T47D (cell line): Measurements from ENCODE around the gene ABCG8.

Experiments used
- DNase-seq, 2 experiments: peaks; one replicate each; pipeline versions ENCODE4 v3.0.0 to v3.0.0-alpha.2; 2011 to 2012; ENCODE audit warnings: low read depth in 1 of 2, low spot score in 1 of 2
- JUND ChIP-seq: IDR thresholded peaks from 2 replicates; pipeline ENCODE4 v1.6.1; 2012; ENCODE audit warnings: low read depth
- in situ Hi-C: cut with HindIII; loops from 2 replicates; pipeline ENCODE4 v1.10.0; 2016; ENCODE audit warnings: low sequenced_read_pairs, low pct_unique_long_range_greater_than_20kb

ABCG8 gene

DNA sequence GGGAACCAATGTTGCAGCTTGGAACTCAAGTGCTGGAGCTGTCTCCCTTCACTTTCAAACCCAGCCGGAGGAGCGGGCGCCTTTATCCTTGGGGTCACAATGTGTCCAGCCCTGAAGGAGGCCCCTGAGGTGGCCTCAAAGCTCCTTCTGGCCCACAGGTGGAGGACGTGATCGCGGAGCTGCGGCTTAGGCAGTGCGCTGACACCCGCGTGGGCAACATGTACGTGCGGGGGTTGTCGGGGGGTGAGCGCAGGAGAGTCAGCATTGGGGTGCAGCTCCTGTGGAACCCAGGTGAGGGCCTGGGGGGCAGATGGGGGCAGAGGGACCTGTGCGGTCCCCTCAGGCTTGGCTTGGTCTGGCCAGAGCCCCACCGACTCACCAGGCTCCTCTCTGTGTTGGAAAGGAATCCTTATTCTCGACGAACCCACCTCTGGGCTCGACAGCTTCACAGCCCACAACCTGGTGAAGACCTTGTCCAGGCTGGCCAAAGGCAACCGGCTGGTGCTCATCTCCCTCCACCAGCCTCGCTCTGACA lies 13.5 kb downstream of the ABCG8 start:
- no peak for DNase-seq
- in situ Hi-C loops: no loop called here
- TF ChIP-seq JUND: no peak

GRCh38 chr2:43853141-43854081 lies 14.6 kb downstream of the ABCG8 start:
- TF ChIP-seq JUND: no peak
- in situ Hi-C loops: no loop called here
- no peak for DNase-seq

DNA sequence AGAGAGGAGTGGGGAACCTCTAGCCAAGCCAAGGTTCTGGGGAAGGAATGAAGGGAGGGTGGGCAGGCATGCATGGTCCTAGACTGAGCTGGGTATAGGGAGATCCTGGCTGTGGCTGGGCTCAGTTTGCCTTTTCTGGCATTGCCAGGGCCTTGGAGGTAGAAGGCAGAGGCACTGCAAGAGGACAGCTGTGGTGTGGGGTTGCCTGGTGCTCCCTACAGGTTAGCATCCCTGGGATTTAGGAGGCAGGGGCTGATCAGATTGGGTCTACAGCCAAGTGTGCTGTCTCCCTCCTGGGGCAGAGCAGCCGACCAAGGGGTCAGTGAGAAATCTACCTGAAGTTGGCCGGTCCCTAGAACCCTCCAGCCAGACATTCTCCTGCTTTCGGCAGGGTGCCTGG lies 15.9 kb downstream of the ABCG8 start:
- in situ Hi-C loops: no loop called here

DNA sequence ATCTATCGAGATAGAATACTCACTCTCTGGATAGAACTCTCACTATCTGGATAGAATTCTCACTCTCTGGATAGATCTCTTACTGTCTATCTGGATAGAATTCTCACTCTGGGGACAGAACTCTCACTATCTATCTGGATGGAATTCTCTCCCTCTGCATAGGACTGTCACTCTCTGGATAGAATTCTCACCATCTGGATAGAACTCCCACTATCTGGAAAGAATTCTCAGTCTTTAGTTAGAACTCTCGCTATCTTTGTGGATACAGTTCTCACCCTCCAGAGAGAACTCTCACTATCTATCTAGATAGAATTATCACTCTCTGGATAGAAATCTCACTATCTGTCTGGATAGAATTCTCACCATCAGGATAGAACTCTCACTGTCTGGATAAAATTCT lies 16.5 kb downstream of the ABCG8 start:
- no peak for DNase-seq
- in situ Hi-C loops: no loop called here
- TF ChIP-seq JUND: no peak

More for the DNA sequence above, 15.9 kb downstream of the ABCG8 start:
- no peak for TF ChIP-seq JUND
- DNase-seq: no peak

- no peak for TF ChIP-seq JUND
- DNase-seq: no peak
- in situ Hi-C loops: no loop called here
Observed at GRCh38 chr2:43872151-43872550, 33.4 kb downstream of the ABCG8 start.

- no peak for TF ChIP-seq JUND
- in situ Hi-C loops: no loop called here
- no peak for DNase-seq
Observed at GRCh38 chr2:43874776-43875451, 36.1 kb downstream of the ABCG8 start.

DNA sequence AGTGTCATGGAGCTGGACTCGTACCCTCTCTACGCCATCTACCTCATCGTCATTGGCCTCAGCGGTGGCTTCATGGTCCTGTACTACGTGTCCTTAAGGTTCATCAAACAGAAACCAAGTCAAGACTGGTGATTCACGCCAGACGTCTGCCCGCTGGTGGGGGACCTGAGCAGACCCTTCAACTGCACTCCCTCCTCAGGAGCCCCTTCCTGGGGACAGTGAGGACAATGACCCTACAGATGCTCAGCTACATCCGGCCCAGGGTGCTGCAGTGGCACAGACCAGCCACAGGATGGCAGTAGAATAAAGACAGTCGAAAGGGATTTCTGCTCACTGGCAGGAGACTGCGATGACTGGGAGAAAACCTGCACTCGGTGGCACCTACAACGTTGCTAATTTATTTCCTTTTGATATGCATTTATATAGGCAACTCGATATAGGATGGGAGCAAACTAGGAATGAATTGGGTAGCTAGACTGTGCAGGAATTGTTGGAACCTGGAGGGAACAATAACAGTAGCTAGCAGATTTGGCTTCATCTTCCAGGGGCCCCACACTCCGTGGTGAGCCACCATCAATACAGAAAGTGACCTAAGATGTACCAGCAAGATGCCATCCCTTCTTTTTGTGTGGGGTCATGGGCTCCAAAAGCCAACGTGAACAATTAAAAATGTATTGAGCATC lies 39.2 kb downstream of the ABCG8 start:
- in situ Hi-C loops: no loop called here
- peak; percentile 62 to 67 for DNase-seq
- no peak for TF ChIP-seq JUND

DNA sequence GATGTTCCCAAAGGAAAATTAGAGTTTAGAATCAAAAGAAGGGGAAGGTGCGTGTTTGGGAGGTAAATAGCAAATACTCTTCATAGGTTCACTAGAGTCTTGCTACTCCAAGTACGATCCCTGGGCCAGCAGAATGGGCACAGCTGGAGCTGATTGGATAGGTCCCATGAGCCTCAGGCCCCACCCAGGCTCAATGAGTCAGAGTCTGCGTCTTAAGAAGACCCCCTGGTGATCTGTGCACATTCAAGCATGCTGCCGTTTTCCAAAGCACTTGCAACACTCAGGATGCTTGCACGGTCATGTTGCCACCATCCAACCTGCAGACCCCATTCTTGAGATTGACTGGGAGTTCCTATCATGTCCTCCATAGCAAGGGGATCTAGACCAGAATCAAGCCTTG lies 40.5 kb downstream of the ABCG8 start:
- in situ Hi-C loops: no loop called here
- no peak for TF ChIP-seq JUND
- DNase-seq: no peak

DNA sequence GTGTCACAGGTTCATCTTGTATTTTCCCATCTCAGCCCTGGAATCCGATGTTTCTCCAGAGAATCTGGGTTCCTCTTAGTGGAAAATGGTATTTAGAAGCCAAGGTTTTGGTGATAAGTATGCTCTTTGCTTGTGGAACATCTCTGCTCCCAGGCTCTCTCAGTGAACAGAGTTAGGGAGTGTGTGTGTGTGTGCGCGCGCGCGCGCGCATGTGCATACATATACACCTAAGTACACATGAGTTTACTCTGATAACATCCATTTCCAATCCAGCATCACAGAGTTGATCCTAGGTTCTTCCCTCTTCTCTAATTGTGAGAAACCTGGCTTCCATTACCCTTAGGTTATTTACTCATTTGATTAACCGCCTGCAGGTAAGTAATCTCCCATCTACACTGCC lies 41.7 kb downstream of the ABCG8 start:
- no peak for TF ChIP-seq JUND
- in situ Hi-C loops: no loop called here
- DNase-seq: peak in 1 of 2 experiments; percentile 26

DNA sequence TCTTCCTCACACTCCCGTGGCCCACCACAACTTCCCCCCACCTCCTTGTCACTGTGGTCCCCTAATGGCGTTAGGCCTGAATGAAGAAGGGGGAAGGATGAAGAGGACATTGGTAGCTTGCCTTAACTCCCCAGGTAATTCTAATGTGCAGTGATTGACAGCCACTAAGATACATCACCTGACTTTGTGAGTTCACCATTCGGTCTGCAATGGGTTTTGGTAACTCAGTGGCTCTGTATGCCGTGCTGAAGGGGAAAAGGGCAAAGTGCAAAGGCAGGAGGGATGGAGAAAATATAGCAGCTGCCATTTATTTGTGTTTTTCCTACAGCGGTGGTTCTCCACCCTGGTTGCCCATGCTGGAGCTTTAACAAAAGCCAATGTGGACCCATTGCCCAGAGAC lies 42.2 kb downstream of the ABCG8 start:
- DNase-seq: no peak
- in situ Hi-C loops: no loop called here
- no peak for TF ChIP-seq JUND

DNA sequence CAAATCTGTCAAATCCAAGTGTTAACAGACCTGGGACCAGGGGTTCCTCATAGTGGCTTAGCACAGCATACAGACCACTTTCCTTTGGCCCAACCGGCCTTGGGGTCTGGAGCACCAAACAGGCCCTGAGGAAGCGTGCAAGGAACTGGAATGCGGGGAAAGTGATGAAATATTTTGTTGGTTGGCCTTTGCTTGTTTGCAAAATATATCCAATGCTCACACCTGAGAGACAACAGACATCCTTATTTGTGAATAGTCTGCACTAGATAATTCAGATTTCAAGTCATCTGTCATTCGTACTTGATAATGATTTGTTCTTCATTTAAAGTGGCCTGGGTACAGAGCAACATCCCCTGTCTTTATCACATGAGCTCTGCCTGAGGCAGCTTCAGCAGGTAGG lies 43.5 kb downstream of the ABCG8 start:
- in situ Hi-C loops: no loop called here
- DNase-seq: peak in 1 of 2 experiments; percentile 38
- no peak for TF ChIP-seq JUND

GRCh38 chr2:43884689-43885088 lies 45.9 kb downstream of the ABCG8 start:
- peak; percentile 29; the same call in 1 of the 2 replicates for TF ChIP-seq JUND
- peak in 1 of 2 experiments; percentile 67 for DNase-seq
- in situ Hi-C loops: no loop called here

- in situ Hi-C loops: no loop called here
- TF ChIP-seq JUND: no peak
- DNase-seq: no peak
Observed at GRCh38 chr2:43885132-43885632, 46.4 kb downstream of the ABCG8 start.
